Thoracic aorta (tissue), 2 donors: ENCODE measurements around the gene MYBBP1A. TPM values are rescaled to one million over a fixed set of nuclear protein-coding genes. Genes with fewer than 3 reads are reported as not detected.

Source experiments
- ATAC-seq: fragments of 150-250 bp; one replicate; pipeline ENCODE4 v1.8.0; 2017; ENCODE audit warnings: low read depth; ENCODE audit not compliant: insufficient number of reproducible peaks, low FRiP score
- DNase-seq: peaks from one replicate; pipeline ENCODE4 v3.0.0-alpha.2; 2020; ENCODE audit warnings: low spot score
- H3K27ac ChIP-seq, 2 donors: fragments of 200-600 bp; sonication (generic); 1 replicate in 1 of 2; 2 replicates in 1 of 2; pipeline ENCODE4 v1.5.1; 2016; ENCODE audit warnings: mild to moderate bottlenecking in 2 of 2, moderate library complexity in 2 of 2
- H3K27me3 ChIP-seq: fragments of 200-600 bp; sonication (generic); replicated peaks from 2 replicates; pipeline ENCODE4 v1.6.0; 2016; ENCODE audit warnings: mild to moderate bottlenecking; ENCODE audit not compliant: insufficient read depth
- H3K36me3 ChIP-seq: fragments of 200-600 bp; sonication (generic); one replicate; pipeline ENCODE4 v1.5.1; 2016
- H3K4me1 ChIP-seq, 2 donors: fragments of 200-600 bp; sonication (generic); 1 replicate in 1 of 2; 2 replicates in 1 of 2; pipeline versions ENCODE4 v1.5.1 to v1.6.0; 2016; ENCODE audit warnings: low read depth in 2 of 2, mild to moderate bottlenecking in 1 of 2; ENCODE audit not compliant: control insufficient read depth in 1 of 2
- H3K4me3 ChIP-seq: fragments of 200-600 bp; sonication (generic); 2 replicates; pipeline ENCODE4 v1.5.1; 2016; ENCODE audit warnings: mild to moderate bottlenecking
- H3K9me3 ChIP-seq: fragments of 200-600 bp; sonication (generic); 2 replicates; pipeline ENCODE4 v1.5.1; 2016
- CTCF ChIP-seq: fragments of 200-600 bp; sonication (generic); IDR thresholded peaks from one replicate; pipeline ENCODE4 v1.5.1; 2019; ENCODE audit warnings: antibody characterized with exemption
- total RNA-seq, 2 donors: library from RNA; depleted of rRNA; stranded (reverse); fragments of >200 nt; gene quantifications; one replicate each; pipeline versions ENCODE4 v1.1.0 to v1.2.3, GENCODE V29; 2016

Gene MYBBP1A
- total RNA-seq, 2 donors from 2014 or later = 47.4 to 92.6 TPM

- DNase-seq (no peak), ATAC-seq (no peak)
- TF ChIP-seq CTCF = no peak
- Histone ChIP-seq H3K9me3 (no peaks in the 10 kb centered on the region), H3K4me3 (no peak overlapping the region), H3K27ac (no peak overlapping the region), H3K36me3 (peaks cover 50% of the 10 kb centered on the region), H3K4me1 (peaks cover 8 to 15% of the 10 kb centered on the region in 2 donors), H3K27me3 (no peaks in the 10 kb centered on the region)
Measured at GRCh38 chr17:4550534-4551039, 4.6 kb downstream of the MYBBP1A start.

- Histone ChIP-seq H3K27me3 (no peaks in the 10 kb centered on the region), H3K36me3 (peaks cover 50% of the 10 kb centered on the region), H3K4me3 (no peak overlapping the region), H3K4me1 (peaks cover 8 to 13% of the 10 kb centered on the region in 2 donors), H3K27ac (no peak overlapping the region), H3K9me3 (no peaks in the 10 kb centered on the region)
- TF ChIP-seq CTCF = no peak
- ATAC-seq (no peak), DNase-seq (no peak)
Measured at GRCh38 chr17:4549781-4550533, 5.2 kb downstream of the MYBBP1A start.

- H3K9me3 ChIP-seq = no peaks in the 10 kb centered on the region
Measured at GRCh38 chr17:4548721-4549531, 6.3 kb downstream of the MYBBP1A start.

GRCh38 chr17:4548061-4548461 is 7.1 kb downstream of the MYBBP1A start:
- no peak for DNase-seq
- TF ChIP-seq CTCF = no peak
- Histone ChIP-seq H3K9me3 (no peaks in the 10 kb centered on the region), H3K4me1 (no peaks in the 10 kb centered on the region), H3K27me3 (no peaks in the 10 kb centered on the region), H3K36me3 (peaks cover 56% of the 10 kb centered on the region), H3K27ac (no peak overlapping the region), H3K4me3 (no peak overlapping the region)
- ATAC-seq = no peak

More at GRCh38 chr17:4548721-4549531, 6.3 kb downstream of the MYBBP1A start:
- Histone ChIP-seq H3K4me3 (no peak overlapping the region), H3K27me3 (no peaks in the 10 kb centered on the region), H3K4me1 (peaks cover 0 to 4% of the 10 kb centered on the region in 2 donors), H3K27ac (no peak overlapping the region), H3K36me3 (peaks cover 54% of the 10 kb centered on the region)
- DNase-seq (no peak), ATAC-seq (no peak)
- TF ChIP-seq CTCF = no peak
